ENCODE data around the gene DLK1.

DLK1 gene

DNA sequence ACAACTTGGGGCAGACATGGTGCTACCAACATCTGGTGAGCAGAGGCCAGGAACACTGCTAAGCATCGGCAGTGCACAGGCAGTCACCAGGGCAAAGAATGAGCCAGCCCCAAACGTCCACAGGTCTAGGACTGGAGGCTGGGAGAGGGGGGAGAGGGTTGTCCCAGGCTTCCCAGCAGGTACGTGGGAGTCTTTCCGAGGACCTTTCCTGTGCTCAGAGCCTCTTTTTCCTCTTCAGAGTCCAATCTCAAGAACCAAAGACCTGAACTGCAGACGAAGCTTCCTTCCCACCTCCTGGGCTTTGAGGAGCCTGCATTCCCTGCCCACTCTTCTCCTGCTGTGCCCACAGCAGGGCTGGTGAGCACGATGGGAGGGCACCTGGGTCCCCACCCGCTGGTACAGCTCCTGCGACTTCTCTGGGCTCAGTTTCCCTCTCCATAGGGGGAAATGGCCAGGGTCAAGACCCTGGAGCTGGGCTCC is 48.7 kb downstream of the DLK1 start:
- DNase-seq (ENCODE audit: low read depth), result no peak
- H3K4me3 ChIP-seq (ENCODE audit: low read depth, low read length), result no peak overlapping the region
- TF ChIP-seq, protein P1, sequence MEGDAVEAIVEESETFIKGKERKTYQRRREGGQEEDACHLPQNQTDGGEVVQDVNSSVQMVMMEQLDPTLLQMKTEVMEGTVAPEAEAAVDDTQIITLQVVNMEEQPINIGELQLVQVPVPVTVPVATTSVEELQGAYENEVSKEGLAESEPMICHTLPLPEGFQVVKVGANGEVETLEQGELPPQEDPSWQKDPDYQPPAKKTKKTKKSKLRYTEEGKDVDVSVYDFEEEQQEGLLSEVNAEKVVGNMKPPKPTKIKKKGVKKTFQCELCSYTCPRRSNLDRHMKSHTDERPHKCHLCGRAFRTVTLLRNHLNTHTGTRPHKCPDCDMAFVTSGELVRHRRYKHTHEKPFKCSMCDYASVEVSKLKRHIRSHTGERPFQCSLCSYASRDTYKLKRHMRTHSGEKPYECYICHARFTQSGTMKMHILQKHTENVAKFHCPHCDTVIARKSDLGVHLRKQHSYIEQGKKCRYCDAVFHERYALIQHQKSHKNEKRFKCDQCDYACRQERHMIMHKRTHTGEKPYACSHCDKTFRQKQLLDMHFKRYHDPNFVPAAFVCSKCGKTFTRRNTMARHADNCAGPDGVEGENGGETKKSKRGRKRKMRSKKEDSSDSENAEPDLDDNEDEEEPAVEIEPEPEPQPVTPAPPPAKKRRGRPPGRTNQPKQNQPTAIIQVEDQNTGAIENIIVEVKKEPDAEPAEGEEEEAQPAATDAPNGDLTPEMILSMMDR (IDR thresholded peaks at IDR 0.05; ENCODE audit: control insufficient read depth, extremely low read depth, insufficient read depth), result no peak

DNA sequence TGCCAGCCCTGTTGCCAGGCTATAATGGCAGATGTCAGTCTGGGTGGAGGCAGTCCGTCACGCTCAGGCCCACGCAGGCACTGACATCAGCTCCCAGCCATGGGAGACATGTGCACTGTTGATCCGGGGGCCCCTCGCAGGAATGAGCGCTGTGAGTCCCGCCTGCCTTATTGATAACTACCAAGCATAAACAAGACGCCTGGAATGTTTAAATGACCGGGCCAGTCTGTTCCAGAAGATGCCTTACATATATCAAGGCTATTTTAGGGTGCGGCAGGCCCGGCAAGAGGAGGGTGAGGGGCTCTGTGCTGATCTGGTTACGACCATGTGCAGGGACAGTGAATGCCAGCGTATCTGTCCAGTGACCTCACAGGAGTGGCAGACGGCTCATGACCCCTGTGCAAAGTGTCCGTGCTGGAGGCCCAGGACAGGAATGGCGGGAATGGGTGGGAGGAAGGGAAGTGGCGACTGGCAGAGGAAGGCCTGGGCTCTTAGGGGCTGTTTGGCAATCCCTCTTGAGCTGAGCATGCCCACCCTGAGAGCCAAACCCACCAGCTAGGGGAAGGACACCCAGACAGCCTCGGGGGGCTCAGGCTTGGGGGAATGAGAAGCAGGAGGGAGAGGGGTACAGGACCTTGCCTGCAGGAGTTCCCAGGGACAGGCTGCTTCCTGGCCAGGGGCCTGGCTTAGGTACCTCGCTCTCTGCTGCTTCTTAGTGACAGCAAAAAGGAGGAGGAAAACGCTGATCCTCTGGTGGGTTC is 49.3 kb downstream of the DLK1 start:
- TF ChIP-seq, protein P1 (IDR thresholded peaks at IDR 0.05; ENCODE audit: control insufficient read depth, extremely low read depth, insufficient read depth), result no peak

DNA sequence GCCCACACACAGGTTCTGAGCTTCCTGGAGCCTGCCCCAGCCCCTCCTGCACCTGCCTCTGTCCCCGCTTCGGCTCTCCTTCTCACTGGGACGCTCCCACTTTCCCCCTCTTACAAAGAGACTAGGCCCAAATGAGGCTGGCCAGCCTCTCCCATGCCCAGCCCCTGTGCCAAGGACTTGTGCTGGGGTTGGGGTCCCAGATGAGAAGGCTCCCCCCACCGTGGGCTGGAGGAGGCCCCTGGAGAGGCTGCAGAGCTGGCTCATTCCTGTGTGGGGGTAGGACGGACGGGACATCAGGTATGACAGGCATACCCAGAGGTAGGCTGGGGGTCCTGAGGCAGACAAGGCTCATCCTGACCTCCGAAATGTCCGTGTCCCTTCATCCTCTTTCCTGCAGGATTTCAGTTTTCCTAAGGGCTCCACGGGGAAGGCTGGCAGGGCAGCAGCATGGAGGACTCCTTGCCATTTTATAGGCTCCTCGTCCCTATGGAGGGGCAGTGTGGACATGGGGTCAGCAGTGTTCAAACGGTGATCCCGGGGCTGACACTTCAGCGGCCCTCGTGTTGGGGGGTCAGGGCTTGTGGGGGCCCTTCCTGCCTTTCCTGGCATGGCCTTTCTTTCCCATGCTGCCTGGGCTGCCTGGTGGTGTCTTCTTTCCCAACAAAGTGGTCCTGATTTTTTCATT is 50.1 kb downstream of the DLK1 start:
- no peak overlapping the region for H3K4me3 ChIP-seq (ENCODE audit: low read depth, low read length)
- TF ChIP-seq, protein P1 (IDR thresholded peaks at IDR 0.05; ENCODE audit: control insufficient read depth, extremely low read depth, insufficient read depth), result no peak

More for the DNA sequence above, 49.3 kb downstream of the DLK1 start:
- no peak overlapping the region for H3K4me3 ChIP-seq (ENCODE audit: low read depth, low read length)
- DNase-seq (ENCODE audit: low read depth), result no peak

DNA sequence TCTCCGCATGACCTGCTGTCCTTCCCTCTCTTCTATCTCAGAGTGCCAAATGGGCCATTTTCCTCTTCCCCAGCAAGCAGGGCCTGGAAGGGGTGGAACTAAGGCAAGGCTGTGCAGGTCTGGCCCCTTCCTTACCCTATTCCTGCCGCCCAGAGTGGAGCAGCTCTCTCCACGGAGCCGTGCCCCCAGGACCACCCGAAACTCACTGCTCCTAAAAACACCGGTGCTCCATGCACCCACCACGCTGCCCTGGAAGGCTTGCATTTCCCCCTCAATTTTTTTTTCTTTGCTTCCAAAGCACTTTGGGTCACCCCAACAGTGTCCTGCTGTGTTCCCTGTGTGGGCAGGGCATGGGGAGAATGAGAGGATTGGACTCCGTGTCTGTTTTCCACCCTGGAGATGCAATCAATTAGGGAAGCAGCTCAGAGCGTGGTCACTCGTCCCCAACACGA is 50.7 kb downstream of the DLK1 start:
- H3K4me3 ChIP-seq (ENCODE audit: low read depth, low read length), result no peak overlapping the region
- TF ChIP-seq, protein P1 (IDR thresholded peaks at IDR 0.05; ENCODE audit: control insufficient read depth, extremely low read depth, insufficient read depth), result no peak
- DNase-seq (ENCODE audit: low read depth), result no peak

More for the DNA sequence above, 50.1 kb downstream of the DLK1 start:
- DNase-seq (ENCODE audit: low read depth), result no peak

GRCh38 chr14:100777818-100778525 is 51.3 kb downstream of the DLK1 start:
- TF ChIP-seq, protein P1 (IDR thresholded peaks at IDR 0.05; ENCODE audit: control insufficient read depth, extremely low read depth, insufficient read depth), result no peak
- no peak overlapping the region for H3K4me3 ChIP-seq (ENCODE audit: low read depth, low read length)
- DNase-seq (ENCODE audit: low read depth), result no peak

DNA sequence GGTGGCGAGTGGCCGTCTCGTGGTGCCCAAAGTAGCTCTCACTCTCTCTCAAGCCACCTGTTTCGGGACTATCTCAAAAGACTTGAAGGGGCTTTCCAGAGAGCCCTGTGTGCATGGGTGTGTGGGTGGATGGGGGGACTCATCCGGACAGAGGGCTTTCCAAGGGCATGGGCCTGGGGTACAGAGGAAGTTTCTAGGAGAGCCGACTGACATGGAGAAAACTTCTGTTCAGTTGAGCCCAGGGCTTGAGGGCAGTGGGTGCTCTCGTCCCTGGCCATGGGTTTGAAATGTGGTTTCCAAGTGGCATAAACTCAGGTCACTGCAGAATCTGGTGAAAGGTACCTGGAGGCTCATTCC is 51.8 kb downstream of the DLK1 start:
- TF ChIP-seq, protein P1 (IDR thresholded peaks at IDR 0.05; ENCODE audit: control insufficient read depth, extremely low read depth, insufficient read depth), result no peak
- no peak for DNase-seq (ENCODE audit: low read depth)
- no peak overlapping the region for H3K4me3 ChIP-seq (ENCODE audit: low read depth, low read length)

Data from LNCaP clone FGC (cell line).